Osteocyte (in vitro differentiated cells): ENCODE measurements around the gene NEBL. TPM values are rescaled to one million over a fixed set of nuclear protein-coding genes. Genes with fewer than 3 reads are reported as not detected.

Source experiments
- DNase-seq: peaks from one replicate; pipeline ENCODE4 v3.0.0; 2021; ENCODE audit warnings: mixed read lengths; ENCODE audit not compliant: unreplicated experiment; ENCODE audit errors: extremely low spot score
- H3K27ac Mint-ChIP-seq: one replicate; pipeline ENCODE4 v1.8.0; 2021; ENCODE audit warnings: mild to moderate bottlenecking, mixed read lengths; ENCODE audit not compliant: unreplicated experiment
- H3K27me3 Mint-ChIP-seq: one replicate; pipeline ENCODE4 v1.8.0; 2021; ENCODE audit warnings: mixed read lengths; ENCODE audit not compliant: unreplicated experiment
- H3K36me3 Mint-ChIP-seq: one replicate; pipeline ENCODE4 v1.8.0; 2021; ENCODE audit warnings: mixed read lengths; ENCODE audit not compliant: unreplicated experiment
- H3K4me1 Mint-ChIP-seq: one replicate; pipeline ENCODE4 v1.8.0; 2021; ENCODE audit warnings: mixed read lengths; ENCODE audit not compliant: unreplicated experiment
- H3K4me3 Mint-ChIP-seq: one replicate; pipeline ENCODE4 v1.8.0; 2021; ENCODE audit warnings: mild to moderate bottlenecking, moderate library complexity, mixed read lengths; ENCODE audit not compliant: unreplicated experiment
- H3K9me3 Mint-ChIP-seq: one replicate; pipeline ENCODE4 v1.8.0; 2021; ENCODE audit warnings: mixed read lengths; ENCODE audit not compliant: unreplicated experiment
- CTCF ChIP-seq: fragments of 200-600 bp; sonication (generic); IDR thresholded peaks from 2 replicates; pipeline ENCODE4 v1.5.0; 2021; ENCODE audit warnings: antibody characterized with exemption, mild to moderate bottlenecking, moderate library complexity
- total RNA-seq: library from RNA; stranded (reverse); gene quantifications from 2 replicates; pipeline ENCODE4 v1.2.1, GENCODE V29; 2021

NEBL gene
- total RNA-seq, 1 donor from 2014 or later, result 0.30 TPM

- Mint-ChIP-seq H3K4me1 (no peaks in the 10 kb centered on the region), H3K9me3 (no peaks in the 10 kb centered on the region), H3K27me3 (peaks cover 41% of the 10 kb centered on the region), H3K27ac (no peak overlapping the region), H3K4me3 (no peak overlapping the region), H3K36me3 (no peaks in the 10 kb centered on the region)
- no peak for TF ChIP-seq CTCF
- no peak for DNase-seq
Observed at GRCh38 chr10:20908391-20908790, 11.3 kb upstream of the NEBL start.

- TF ChIP-seq CTCF, result no peak
- H3K27me3 Mint-ChIP-seq, result peaks cover 26% of the 10 kb centered on the region
- peaks cover 2% of the 10 kb centered on the region for H3K4me1 Mint-ChIP-seq
- H3K4me3 Mint-ChIP-seq, result no peak overlapping the region
- H3K9me3 Mint-ChIP-seq, result no peaks in the 10 kb centered on the region
- H3K27ac Mint-ChIP-seq, result no peak overlapping the region
- no peak for DNase-seq
- H3K36me3 Mint-ChIP-seq, result no peaks in the 10 kb centered on the region
Observed at GRCh38 chr10:20903635-20904390, 6.7 kb upstream of the NEBL start.

GRCh38 chr10:20901110-20901509 lies 4.0 kb upstream of the NEBL start:
- no peak for TF ChIP-seq CTCF
- DNase-seq, result no peak
- no peak overlapping the region for H3K4me3 Mint-ChIP-seq
- H3K27ac Mint-ChIP-seq, result no peak overlapping the region
- peaks cover 8% of the 10 kb centered on the region for H3K4me1 Mint-ChIP-seq
- no peaks in the 10 kb centered on the region for H3K36me3 Mint-ChIP-seq
- peaks cover 14% of the 10 kb centered on the region for H3K27me3 Mint-ChIP-seq
- no peaks in the 10 kb centered on the region for H3K9me3 Mint-ChIP-seq

- H3K27ac Mint-ChIP-seq, result no peak overlapping the region
- peaks cover 6% of the 10 kb centered on the region for H3K27me3 Mint-ChIP-seq
- no peak overlapping the region for H3K4me3 Mint-ChIP-seq
- no peaks in the 10 kb centered on the region for H3K36me3 Mint-ChIP-seq
- H3K9me3 Mint-ChIP-seq, result no peaks in the 10 kb centered on the region
- no peak for DNase-seq
- TF ChIP-seq CTCF, result no peak
- peaks cover 8% of the 10 kb centered on the region for H3K4me1 Mint-ChIP-seq
Observed at GRCh38 chr10:20898866-20899535, 1.9 kb upstream of the NEBL start.

- Mint-ChIP-seq H3K27me3 (peaks cover 12% of the 10 kb centered on the region), H3K27ac (no peak overlapping the region), H3K4me1 (peaks cover under 1% of the 10 kb centered on the region), H3K36me3 (no peaks in the 10 kb centered on the region), H3K9me3 (no peaks in the 10 kb centered on the region), H3K4me3 (no peak overlapping the region)
- no peak for TF ChIP-seq CTCF
- DNase-seq, result no peak
Observed at GRCh38 chr10:20893297-20893696, 3.8 kb downstream of the NEBL start.
